ENCODE results near the gene GAS6. TPM values are rescaled to one million over a fixed set of nuclear protein-coding genes. Genes with fewer than 3 reads are reported as not detected.

Gene GAS6
- total and polyA plus RNA-seq, 9 of the 15 experiments (the other 6 are each of a cell fraction or from before 2014, with no cell fraction given), result 0.14 to 9.7 (median 4.7) TPM; not detected in 1

GRCh38 chr13:113884821-113885220 is 20.9 kb upstream of the GAS6 start:
- ATAC-seq (no peak), DNase-seq (ENCODE audit: extremely low read depth in 1 of 4, low spot score in 3 of 4) (no peak), FAIRE-seq (no peak)
- CTCF ChIA-PET (ENCODE audit: low intra/inter-chr PET ratio), result no interaction called here
- Histone ChIP-seq H3K79me2 (ENCODE audit: control insufficient read depth, insufficient read depth, low read length) (no peaks in the 10 kb centered on the region), H3K4me1 (replicated peaks in 1 of 2; ENCODE audit: control insufficient read depth in 2 of 2, insufficient read depth in 2 of 2, low read length in 2 of 2) (peaks cover 0 to 19% of the 10 kb centered on the region in 2 experiments; a peak in 2 of 5 replicates), H3K36me3 (ENCODE audit: control insufficient read depth, insufficient read depth, low read length) (no peaks in the 10 kb centered on the region), H3K4me3 (no peak overlapping the region), H4K20me1 (replicated peaks; ENCODE audit: control insufficient read depth, insufficient read depth, low read length) (no peaks in the 10 kb centered on the region), H3K9me1 (ENCODE audit: control insufficient read depth, insufficient read depth, low read length) (no peaks in the 10 kb centered on the region), H2AFZ (ENCODE audit: low read depth, low read length) (no peak overlapping the region), H3K4me2 (ENCODE audit: insufficient read depth, low read length) (no peak overlapping the region), H3K9ac (ENCODE audit: insufficient read depth in 1 of 2, low read depth in 2 of 2, low read length in 2 of 2) (no peak overlapping the region), H3K9me3 (replicated peaks; ENCODE audit: control insufficient read depth, insufficient read depth, low read depth, low read length) (no peaks in the 10 kb centered on the region), H3K27ac (ENCODE audit: extremely low read depth, low read depth, low read length) (no peak overlapping the region), H3K27me3 (ENCODE audit: control insufficient read depth in 2 of 2, insufficient read depth in 2 of 2, low read length in 2 of 2) (peaks cover 9 to 59% of the 10 kb centered on the region in 2 experiments; a peak in 4 of 5 replicates)
- peak; percentile 79 for TF ChIP-seq CBX8 (IDR thresholded peaks at IDR 0.05; ENCODE audit: borderline replicate concordance, extremely low read depth, low read depth, low read length, poor library complexity, severe bottlenecking)
- TF ChIP-seq ZNF77 (CRISPR knock-in tag; IDR thresholded peaks at IDR 0.05), result no peak
- intact Hi-C loops (cut with micrococcal nuclease), result no loop called here
- no TSS peak for BruUV-seq (replicated peaks)
- in situ Hi-C loops (cut with MboI), result no loop called here
- 2% methylated on average over 7 of the region's 7 CpGs for WGBS (ENCODE audit: insufficient coverage, low coverage, missing lambda C conversion rate)
- POLR2A ChIA-PET, result no interaction called here

- no peak for DNase-seq (ENCODE audit: extremely low read depth in 1 of 4, low spot score in 3 of 4)
Observed at GRCh38 chr13:113883921-113884804, 20.3 kb upstream of the GAS6 start.

More at GRCh38 chr13:113883921-113884804, 20.3 kb upstream of the GAS6 start:
- Histone ChIP-seq H3K27ac (ENCODE audit: extremely low read depth, low read depth, low read length) (no peak overlapping the region), H3K9me1 (ENCODE audit: control insufficient read depth, insufficient read depth, low read length) (no peaks in the 10 kb centered on the region), H3K27me3 (ENCODE audit: control insufficient read depth in 2 of 2, insufficient read depth in 2 of 2, low read length in 2 of 2) (peaks cover 9 to 64% of the 10 kb centered on the region in 2 experiments; a peak in 4 of 5 replicates), H2AFZ (ENCODE audit: low read depth, low read length) (0 out of 2 replicates have a peak overlapping the region, but pooled peaks have one; percentile 55), H3K36me3 (ENCODE audit: control insufficient read depth, insufficient read depth, low read length) (no peaks in the 10 kb centered on the region), H3K4me2 (ENCODE audit: insufficient read depth, low read length) (peak overlapping the region; percentile 18; the same call in 1 of the 2 replicates), H3K9me3 (replicated peaks; ENCODE audit: control insufficient read depth, insufficient read depth, low read depth, low read length) (no peaks in the 10 kb centered on the region), H4K20me1 (replicated peaks; ENCODE audit: control insufficient read depth, insufficient read depth, low read length) (no peaks in the 10 kb centered on the region), H3K4me3 (no peak overlapping the region), H3K9ac (ENCODE audit: insufficient read depth in 1 of 2, low read depth in 2 of 2, low read length in 2 of 2) (no peak overlapping the region), H3K4me1 (replicated peaks in 1 of 2; ENCODE audit: control insufficient read depth in 2 of 2, insufficient read depth in 2 of 2, low read length in 2 of 2) (peaks cover 0 to 19% of the 10 kb centered on the region in 2 experiments; a peak in 2 of 5 replicates), H3K79me2 (ENCODE audit: control insufficient read depth, insufficient read depth, low read length) (no peaks in the 10 kb centered on the region)
- in situ Hi-C loops (cut with MboI), result no loop called here
- no TSS peak for BruUV-seq (replicated peaks)
- no peak for FAIRE-seq
- intact Hi-C loops (cut with micrococcal nuclease), result no loop called here
- TF ChIP-seq E2F6 (IDR thresholded peaks at IDR 0.05; ENCODE audit: borderline replicate concordance in 1 of 2, extremely low read depth in 1 of 2, insufficient read depth in 1 of 2, insufficient read length in 1 of 2, low read depth in 1 of 2, low read length in 1 of 2, poor library complexity in 1 of 2, severe bottlenecking in 1 of 2) (no peak), TAF9B (IDR thresholded peaks at IDR 0.05; ENCODE audit: partially characterized antibody) (no peak), ILK (tag; IDR thresholded peaks at IDR 0.05; ENCODE audit: borderline replicate concordance, low read depth) (no peak), ATF3 (IDR thresholded peaks at IDR 0.05) (no peak), ATF3 (CRISPR knock-in tag; conservative IDR thresholded peaks at IDR 0.05) (no peak), NR2C2 (CRISPR knock-in tag; IDR thresholded peaks at IDR 0.05) (no peak), NR2C2 (tag; IDR thresholded peaks at IDR 0.05) (no peak), PHF21A (IDR thresholded peaks at IDR 0.05; ENCODE audit: borderline replicate concordance, low read depth) (no peak), ARID2 (IDR thresholded peaks at IDR 0.05) (no peak)
- 10% methylated on average over 10 of the region's 51 CpGs for WGBS (ENCODE audit: insufficient coverage, low coverage, missing lambda C conversion rate)
- CTCF ChIA-PET (ENCODE audit: low intra/inter-chr PET ratio), result interaction anchor here (0.6 kb wide), 1 partner anchor 19 kb away, joined by 4 read pairs; no protein-coding TSS in a partner anchor
- ATAC-seq, result no peak
- POLR2A ChIA-PET, result no interaction called here

All from K562 (cell line).